Panc1 (cell line): ENCODE data around the gene CAPN8. TPM values are rescaled to one million over a fixed set of nuclear protein-coding genes. Genes with fewer than 3 reads are reported as not detected.

Experiments used
- ATAC-seq: fragments of 200-7000 bp; cut with Tn5 transposase; 2 replicates; pipeline ENCODE4 v1.9.1; 2020; ENCODE audit warnings: mild to moderate bottlenecking, moderate library complexity
- BruUV-seq: library from RNA; stranded (reverse); fragments of 400-500 nt; replicated peaks from 2 replicates; lab custom pipeline; 2021; lab: Mats Ljungman, UMichigan
- CTCF ChIA-PET: fragments of 300-600 bp; sonication (Branson Sonifier 250); formaldehyde crosslinking; loops from one replicate; lab custom pipeline; 2022; ENCODE audit warnings: antibody characterized with exemption; lab: Charles Lee
- POLR2A ChIA-PET: fragments of 300-600 bp; sonication (Branson Sonifier 250); formaldehyde crosslinking; loops from one replicate; lab custom pipeline; 2022; ENCODE audit warnings: antibody characterized with exemption; lab: Charles Lee
- DNase-seq: peaks from one replicate; pipeline ENCODE4 v3.0.0-alpha.2; 2010; ENCODE audit warnings: low read depth, low spot score
- H3K27ac ChIP-seq: 2 replicates; pipeline ENCODE4 v1.5.1; 2011; ENCODE audit warnings: mild to moderate bottlenecking, low read length, inconsistent platforms
- H3K27me3 ChIP-seq: fragments of 200-500 bp; sonication (Bioruptor generic); 2 replicates; pipeline ENCODE4 v1.6.0; 2014; ENCODE audit warnings: low read length, inconsistent platforms; ENCODE audit not compliant: control insufficient read depth, insufficient read depth
- H3K36me3 ChIP-seq: fragments of 200-500 bp; sonication (Bioruptor generic); 2 replicates; pipeline ENCODE4 v1.5.1; 2014; ENCODE audit warnings: inconsistent platforms, mild to moderate bottlenecking, low read length, moderate library complexity; ENCODE audit not compliant: control insufficient read depth, insufficient read depth
- H3K4me1 ChIP-seq: 2 replicates; pipeline ENCODE4 v1.5.1; 2011; ENCODE audit warnings: inconsistent platforms, mild to moderate bottlenecking, low read length, moderate library complexity; ENCODE audit not compliant: control insufficient read depth, insufficient read depth
- H3K4me3 ChIP-seq, 2 experiments: 2 replicates each; pipeline ENCODE4 v1.5.1; 2011 to 2012; ENCODE audit warnings: low read depth in 2 of 2, low read length in 2 of 2, mild to moderate bottlenecking in 2 of 2, inconsistent platforms in 1 of 2, moderate library complexity in 1 of 2
- H3K9me3 ChIP-seq: fragments of 200-500 bp; sonication (Bioruptor generic); 2 replicates; pipeline ENCODE4 v1.5.1; 2014; ENCODE audit warnings: low read depth, mild to moderate bottlenecking, inconsistent platforms, low read length, moderate library complexity; ENCODE audit not compliant: control insufficient read depth, insufficient read depth
- POLR2AphosphoS5 ChIP-seq: IDR thresholded peaks from 2 replicates; pipeline ENCODE4 v1.6.1; 2012; ENCODE audit warnings: mild to moderate bottlenecking, low read depth, low read length, moderate library complexity
- SIN3A ChIP-seq: IDR thresholded peaks from 2 replicates; pipeline ENCODE4 v1.6.1; 2012; ENCODE audit warnings: low read depth, mild to moderate bottlenecking, low read length, moderate library complexity, borderline replicate concordance; ENCODE audit not compliant: insufficient read depth
- TCF7L2 ChIP-seq: IDR thresholded peaks from 2 replicates; pipeline ENCODE4 v1.6.1; 2011; ENCODE audit warnings: mild to moderate bottlenecking, low read depth, low read length, inconsistent platforms
- in situ Hi-C: cut with HindIII; loops from 2 replicates; pipeline ENCODE4 v1.10.0; 2016; ENCODE audit warnings: low sequenced_read_pairs, low pct_unique_long_range_greater_than_20kb
- intact Hi-C: fragments of 100-400 bp; cut with micrococcal nuclease; formaldehyde crosslinking; loops from one replicate; pipeline ENCODE4 v1.10.0; 2022; ENCODE audit not compliant: unreplicated experiment
- total RNA-seq: library from RNA; stranded (reverse); gene quantifications from one replicate; pipeline ENCODE4 v1.2.1, GENCODE V29; 2021; ENCODE audit not compliant: unreplicated experiment
- TF ChIP-seq, protein P1 (sequence below): fragments of 450-650 bp; IDR thresholded peaks from 2 replicates; pipeline ENCODE4 v1.5.1; 2017; ENCODE audit warnings: mild to moderate bottlenecking
- TF ChIP-seq, protein P2 (sequence below), 2 experiments: IDR thresholded peaks; 2 replicates each; pipeline ENCODE4 v1.6.1; 2011 to 2012; ENCODE audit warnings: low read depth in 2 of 2, control low read depth in 1 of 2, low read length in 1 of 2, mild to moderate bottlenecking in 1 of 2, moderate library complexity in 1 of 2; ENCODE audit not compliant: insufficient read depth in 1 of 2

CAPN8 gene
- total RNA-seq, 1 experiment from 2014 or later, result 0.28 TPM

GRCh38 chr1:223620297-223620897 lies 45.1 kb downstream of the CAPN8 start:
- POLR2A ChIA-PET, result no interaction called here
- intact Hi-C loops, result no loop called here
- CTCF ChIA-PET, result no interaction called here
- in situ Hi-C loops, result no loop called here
- Histone ChIP-seq H3K4me3 (no peak overlapping the region), H3K27me3 (no peaks in the 10 kb centered on the region), H3K9me3 (no peaks in the 10 kb centered on the region), H3K36me3 (no peaks in the 10 kb centered on the region), H3K27ac (no peak overlapping the region), H3K4me1 (no peaks in the 10 kb centered on the region)
- ATAC-seq (no peak), DNase-seq (no peak)
- BruUV-seq, result no TSS peak
- TF ChIP-seq, protein P1, sequence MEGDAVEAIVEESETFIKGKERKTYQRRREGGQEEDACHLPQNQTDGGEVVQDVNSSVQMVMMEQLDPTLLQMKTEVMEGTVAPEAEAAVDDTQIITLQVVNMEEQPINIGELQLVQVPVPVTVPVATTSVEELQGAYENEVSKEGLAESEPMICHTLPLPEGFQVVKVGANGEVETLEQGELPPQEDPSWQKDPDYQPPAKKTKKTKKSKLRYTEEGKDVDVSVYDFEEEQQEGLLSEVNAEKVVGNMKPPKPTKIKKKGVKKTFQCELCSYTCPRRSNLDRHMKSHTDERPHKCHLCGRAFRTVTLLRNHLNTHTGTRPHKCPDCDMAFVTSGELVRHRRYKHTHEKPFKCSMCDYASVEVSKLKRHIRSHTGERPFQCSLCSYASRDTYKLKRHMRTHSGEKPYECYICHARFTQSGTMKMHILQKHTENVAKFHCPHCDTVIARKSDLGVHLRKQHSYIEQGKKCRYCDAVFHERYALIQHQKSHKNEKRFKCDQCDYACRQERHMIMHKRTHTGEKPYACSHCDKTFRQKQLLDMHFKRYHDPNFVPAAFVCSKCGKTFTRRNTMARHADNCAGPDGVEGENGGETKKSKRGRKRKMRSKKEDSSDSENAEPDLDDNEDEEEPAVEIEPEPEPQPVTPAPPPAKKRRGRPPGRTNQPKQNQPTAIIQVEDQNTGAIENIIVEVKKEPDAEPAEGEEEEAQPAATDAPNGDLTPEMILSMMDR, result no peak

DNA sequence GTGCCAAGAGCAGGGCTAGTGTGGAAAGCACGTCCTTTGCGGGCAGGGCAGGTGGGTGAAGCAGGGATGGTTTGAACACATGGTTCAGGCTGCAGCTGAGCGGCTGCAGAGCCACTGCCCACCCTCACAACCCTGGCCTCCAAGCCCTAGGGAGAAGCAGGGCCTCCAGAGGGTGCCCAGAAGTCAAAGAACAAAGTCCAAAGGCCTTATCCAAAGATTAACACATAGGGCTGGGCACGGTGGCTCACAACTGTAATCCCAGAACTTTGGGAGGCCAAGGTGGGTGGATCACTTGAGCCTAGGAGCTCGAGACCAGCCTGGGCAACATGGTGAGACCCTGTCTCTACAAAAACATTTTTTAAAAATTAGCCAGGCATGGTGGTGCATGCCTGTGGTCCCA lies 46.8 kb downstream of the CAPN8 start:
- Histone ChIP-seq H3K27me3 (no peaks in the 10 kb centered on the region), H3K4me3 (no peak overlapping the region), H3K27ac (no peak overlapping the region), H3K36me3 (no peaks in the 10 kb centered on the region), H3K4me1 (no peaks in the 10 kb centered on the region), H3K9me3 (no peaks in the 10 kb centered on the region)
- ChIA-PET POLR2A (no interaction called here), CTCF (no interaction called here)
- in situ Hi-C loops (no loop called here), intact Hi-C loops (no loop called here)
- no peak for DNase-seq
- no TSS peak for BruUV-seq
- TF ChIP-seq, protein P2, sequence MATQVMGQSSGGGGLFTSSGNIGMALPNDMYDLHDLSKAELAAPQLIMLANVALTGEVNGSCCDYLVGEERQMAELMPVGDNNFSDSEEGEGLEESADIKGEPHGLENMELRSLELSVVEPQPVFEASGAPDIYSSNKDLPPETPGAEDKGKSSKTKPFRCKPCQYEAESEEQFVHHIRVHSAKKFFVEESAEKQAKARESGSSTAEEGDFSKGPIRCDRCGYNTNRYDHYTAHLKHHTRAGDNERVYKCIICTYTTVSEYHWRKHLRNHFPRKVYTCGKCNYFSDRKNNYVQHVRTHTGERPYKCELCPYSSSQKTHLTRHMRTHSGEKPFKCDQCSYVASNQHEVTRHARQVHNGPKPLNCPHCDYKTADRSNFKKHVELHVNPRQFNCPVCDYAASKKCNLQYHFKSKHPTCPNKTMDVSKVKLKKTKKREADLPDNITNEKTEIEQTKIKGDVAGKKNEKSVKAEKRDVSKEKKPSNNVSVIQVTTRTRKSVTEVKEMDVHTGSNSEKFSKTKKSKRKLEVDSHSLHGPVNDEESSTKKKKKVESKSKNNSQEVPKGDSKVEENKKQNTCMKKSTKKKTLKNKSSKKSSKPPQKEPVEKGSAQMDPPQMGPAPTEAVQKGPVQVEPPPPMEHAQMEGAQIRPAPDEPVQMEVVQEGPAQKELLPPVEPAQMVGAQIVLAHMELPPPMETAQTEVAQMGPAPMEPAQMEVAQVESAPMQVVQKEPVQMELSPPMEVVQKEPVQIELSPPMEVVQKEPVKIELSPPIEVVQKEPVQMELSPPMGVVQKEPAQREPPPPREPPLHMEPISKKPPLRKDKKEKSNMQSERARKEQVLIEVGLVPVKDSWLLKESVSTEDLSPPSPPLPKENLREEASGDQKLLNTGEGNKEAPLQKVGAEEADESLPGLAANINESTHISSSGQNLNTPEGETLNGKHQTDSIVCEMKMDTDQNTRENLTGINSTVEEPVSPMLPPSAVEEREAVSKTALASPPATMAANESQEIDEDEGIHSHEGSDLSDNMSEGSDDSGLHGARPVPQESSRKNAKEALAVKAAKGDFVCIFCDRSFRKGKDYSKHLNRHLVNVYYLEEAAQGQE (IDR thresholded peaks at IDR 0.05; ENCODE audit: insufficient read depth in 1 of 2, low read depth in 2 of 2, low read length in 1 of 2), result no peak
- TF ChIP-seq, protein P1, result no peak
- TF ChIP-seq TCF7L2 (no peak), SIN3A (no peak), POLR2AphosphoS5 (no peak)
- ATAC-seq, result no peak
